OCI-LY1 (cell line): ENCODE results near the gene ILRUN.

Source experiments
- H2AFZ ChIP-seq: fragments of 200-600 bp; sonication (generic), shearing (Covaris generic); 2 replicates; pipeline ENCODE4 v1.6.0; 2014; ENCODE audit warnings: antibody characterized with exemption, mild to moderate bottlenecking, low read length
- H3F3A ChIP-seq: fragments of 200-600 bp; sonication (generic), shearing (Covaris generic); 2 replicates; pipeline ENCODE4 v1.6.0; 2014; ENCODE audit warnings: mild to moderate bottlenecking, antibody characterized with exemption, low read length, moderate library complexity; ENCODE audit not compliant: insufficient read depth
- H3K27ac ChIP-seq: fragments of 200-600 bp; sonication (generic); 2 replicates; pipeline ENCODE4 v1.5.1; 2014; ENCODE audit warnings: low read length, mixed run types, mild to moderate bottlenecking, low read depth; ENCODE audit not compliant: poor library complexity, severe bottlenecking
- H3K27me3 ChIP-seq: fragments of 200-600 bp; sonication (generic); 2 replicates; pipeline ENCODE4 v1.6.0; 2014; ENCODE audit warnings: antibody characterized with exemption, mild to moderate bottlenecking, low read length, moderate library complexity; ENCODE audit not compliant: insufficient read depth
- H3K36me3 ChIP-seq: fragments of 200-600 bp; sonication (generic); 2 replicates; pipeline ENCODE4 v1.6.1; 2014; ENCODE audit warnings: mild to moderate bottlenecking, antibody characterized with exemption, low read length, moderate library complexity, mixed read lengths; ENCODE audit not compliant: insufficient read depth
- H3K4me1 ChIP-seq: fragments of 200-600 bp; sonication (generic); 2 replicates; pipeline ENCODE4 v1.5.1; 2014; ENCODE audit warnings: mild to moderate bottlenecking, low read length, moderate library complexity; ENCODE audit not compliant: insufficient read depth, severe bottlenecking
- H3K4me2 ChIP-seq: fragments of 200-600 bp; sonication (generic), shearing (Covaris generic); 2 replicates; pipeline ENCODE4 v1.6.1; 2014; ENCODE audit warnings: low read length
- H3K4me3 ChIP-seq: fragments of 200-600 bp; sonication (generic); 2 replicates; pipeline ENCODE4 v1.5.1; 2014; ENCODE audit warnings: low read length, low read depth, mild to moderate bottlenecking, mixed read lengths; ENCODE audit not compliant: poor library complexity, severe bottlenecking
- H3K79me2 ChIP-seq: fragments of 200-600 bp; shearing (Covaris generic); 2 replicates; pipeline ENCODE4 v1.6.1; 2016; ENCODE audit warnings: mixed run types, low read length, mixed read lengths; ENCODE audit not compliant: insufficient read depth
- H3K9ac ChIP-seq: fragments of 200-600 bp; sonication (generic), shearing (Covaris generic); 2 replicates; pipeline ENCODE4 v1.6.1; 2014; ENCODE audit warnings: mild to moderate bottlenecking, low read length, mixed read lengths
- H3K9me2 ChIP-seq: fragments of 200-600 bp; sonication (generic), shearing (Covaris generic); 2 replicates; pipeline ENCODE4 v1.6.1; 2014; ENCODE audit warnings: low read depth, mild to moderate bottlenecking, low read length, mixed read lengths
- H3K9me3 ChIP-seq: fragments of 200-600 bp; shearing (Covaris generic); 2 replicates; pipeline ENCODE4 v1.6.1; 2014; ENCODE audit warnings: low read length, mixed read lengths
- H4K20me1 ChIP-seq: fragments of 200-600 bp; sonication (generic), shearing (Covaris generic); 2 replicates; pipeline ENCODE4 v1.6.0; 2016; ENCODE audit warnings: mild to moderate bottlenecking, low read length; ENCODE audit not compliant: insufficient read depth
- CTCF ChIP-seq: fragments of 200-600 bp; sonication (generic), shearing (Covaris generic); IDR thresholded peaks from 2 replicates; pipeline ENCODE4 v1.5.1; 2017; ENCODE audit warnings: mild to moderate bottlenecking, antibody characterized with exemption, low read length, moderate library complexity, mixed read lengths
- EZH2 ChIP-seq: fragments of 200-600 bp; sonication (generic), shearing (Covaris generic); IDR thresholded peaks from 2 replicates; pipeline ENCODE4 v1.8.0; 2017; ENCODE audit warnings: borderline replicate concordance, mixed run types, mild to moderate bottlenecking, antibody characterized with exemption, low read length, moderate library complexity, mixed read lengths

The ILRUN gene

DNA sequence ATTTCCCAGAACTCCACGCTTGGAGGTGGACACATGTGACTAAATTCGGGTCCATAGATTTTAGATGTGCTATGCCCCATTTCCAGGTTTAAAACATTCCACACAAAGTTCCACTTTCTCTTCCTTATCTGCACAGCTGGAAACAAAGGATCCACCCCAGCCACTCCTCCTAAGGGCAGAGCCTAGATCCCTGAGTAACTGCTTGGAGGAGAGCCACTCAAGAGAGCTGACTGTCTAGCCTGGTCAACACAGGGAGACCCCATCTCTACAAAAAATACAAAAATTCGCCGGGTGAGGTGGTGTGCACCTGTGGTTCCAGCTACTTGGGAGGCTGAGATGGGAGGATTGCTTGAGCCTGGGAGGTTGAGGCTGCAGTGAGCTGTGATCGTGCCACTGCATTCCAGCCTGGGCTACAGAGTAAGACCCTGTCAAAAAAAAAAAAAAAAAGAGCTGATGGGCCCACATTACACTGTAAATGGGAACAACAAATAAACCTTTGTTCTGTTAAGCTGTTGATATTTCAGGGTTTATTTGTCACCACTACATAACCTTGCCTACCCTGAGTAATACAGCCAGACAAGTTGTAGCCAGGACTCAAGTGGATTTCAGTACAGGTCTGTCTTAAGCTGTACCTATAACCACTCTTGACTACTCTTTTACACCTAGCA, 35.0 kb upstream of the ILRUN start:
- Histone ChIP-seq H2AFZ (no peak overlapping the region), H3K9me3 (no peaks in the 10 kb centered on the region), H3F3A (no peaks in the 10 kb centered on the region), H3K9me2 (no peaks in the 10 kb centered on the region), H3K27me3 (no peaks in the 10 kb centered on the region), H3K36me3 (no peaks in the 10 kb centered on the region), H4K20me1 (no peaks in the 10 kb centered on the region), H3K4me2 (no peak overlapping the region), H3K9ac (no peak overlapping the region), H3K4me1 (no peaks in the 10 kb centered on the region), H3K4me3 (no peak overlapping the region), H3K27ac (no peak overlapping the region), H3K79me2 (no peaks in the 10 kb centered on the region)
- TF ChIP-seq CTCF (no peak), EZH2 (no peak)

GRCh38 chr6:34729631-34730470, 33.3 kb upstream of the ILRUN start:
- H3K4me2 ChIP-seq = no peak overlapping the region
- H3K9me2 ChIP-seq = no peaks in the 10 kb centered on the region
- H3K4me3 ChIP-seq = no peak overlapping the region
- H3K9ac ChIP-seq = no peak overlapping the region
- no peak overlapping the region for H2AFZ ChIP-seq
- H3K36me3 ChIP-seq = no peaks in the 10 kb centered on the region
- peaks cover 6% of the 10 kb centered on the region for H3K9me3 ChIP-seq
- no peak overlapping the region for H3K27ac ChIP-seq
- H4K20me1 ChIP-seq = no peaks in the 10 kb centered on the region
- no peaks in the 10 kb centered on the region for H3K79me2 ChIP-seq
- no peaks in the 10 kb centered on the region for H3F3A ChIP-seq
- H3K4me1 ChIP-seq = no peaks in the 10 kb centered on the region
- TF ChIP-seq CTCF (no peak), EZH2 (no peak)
- no peaks in the 10 kb centered on the region for H3K27me3 ChIP-seq

- Histone ChIP-seq H3K79me2 (no peaks in the 10 kb centered on the region), H3K9me2 (no peaks in the 10 kb centered on the region), H3K27ac (no peak overlapping the region), H3K27me3 (no peaks in the 10 kb centered on the region), H2AFZ (no peak overlapping the region), H3K4me1 (no peaks in the 10 kb centered on the region), H3K4me3 (no peak overlapping the region), H3K36me3 (no peaks in the 10 kb centered on the region), H4K20me1 (no peaks in the 10 kb centered on the region), H3K9ac (no peak overlapping the region), H3K4me2 (no peak overlapping the region), H3F3A (no peaks in the 10 kb centered on the region), H3K9me3 (peaks cover 6% of the 10 kb centered on the region)
- no peak for TF ChIP-seq CTCF
- no peak for TF ChIP-seq EZH2
Measured at GRCh38 chr6:34726055-34726454, 29.5 kb upstream of the ILRUN start.
